Ovary (tissue), 3 donors: ENCODE data around the gene GCC2.

Source experiments
- EP300 ChIP-seq: sonication (generic); formaldehyde crosslinking; IDR thresholded peaks from one replicate; pipeline ENCODE4 v1.6.1; 2017; ENCODE audit warnings: antibody characterized with exemption
- POLR2A ChIP-seq: fragments of 450-650 bp; IDR thresholded peaks from one replicate; pipeline ENCODE4 v1.6.1; 2017; ENCODE audit warnings: antibody characterized with exemption, mild to moderate bottlenecking, moderate library complexity
- TF ChIP-seq, protein P1 (sequence below), 3 donors: fragments of 450-650 bp in 2 of 3; fragments of 200-600 bp in 1 of 3; IDR thresholded peaks; one replicate each; pipeline versions ENCODE4 v1.5.1 to v1.8.0; 2016 to 2022; ENCODE audit warnings: antibody characterized with exemption in 3 of 3, mild to moderate bottlenecking in 1 of 3
- donor health status: DM: no; HTN: no; CAD: no.

DNA sequence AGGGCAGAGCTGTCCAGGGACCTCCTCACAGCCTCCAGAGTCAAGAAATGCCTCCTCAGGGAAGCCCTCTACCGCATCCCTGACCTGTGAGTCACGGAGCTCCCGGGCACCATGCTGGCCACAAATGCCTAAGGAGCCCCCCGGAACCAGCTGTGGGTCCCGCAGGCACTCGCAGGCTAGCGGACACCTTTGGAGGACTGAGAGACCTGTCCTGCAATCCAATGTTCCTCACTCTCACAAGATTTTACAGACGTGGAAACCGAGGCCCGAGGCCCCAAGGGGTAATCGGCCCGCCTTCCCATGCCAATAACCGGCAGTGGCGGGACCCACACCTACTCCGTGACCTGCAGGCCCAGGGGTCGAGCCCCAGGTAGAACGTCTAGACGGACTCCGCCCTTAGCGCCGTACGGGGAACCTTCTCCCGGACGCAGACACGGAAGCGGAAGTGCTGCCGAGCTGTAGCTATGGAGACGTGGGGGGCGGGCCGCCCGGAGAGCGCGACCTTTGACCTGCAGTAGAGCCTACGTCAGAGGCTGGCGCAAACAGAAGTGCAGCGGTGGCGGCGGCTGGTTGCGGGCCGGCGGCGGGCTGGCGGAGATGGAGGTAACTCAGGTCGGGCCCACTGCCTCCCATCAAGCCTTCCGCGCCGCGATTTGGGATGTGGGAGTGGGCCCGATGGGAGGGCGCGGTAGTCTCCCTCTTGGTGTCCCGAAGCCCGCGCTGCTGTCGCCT is at the start of gene GCC2:
- TF ChIP-seq, protein P1, sequence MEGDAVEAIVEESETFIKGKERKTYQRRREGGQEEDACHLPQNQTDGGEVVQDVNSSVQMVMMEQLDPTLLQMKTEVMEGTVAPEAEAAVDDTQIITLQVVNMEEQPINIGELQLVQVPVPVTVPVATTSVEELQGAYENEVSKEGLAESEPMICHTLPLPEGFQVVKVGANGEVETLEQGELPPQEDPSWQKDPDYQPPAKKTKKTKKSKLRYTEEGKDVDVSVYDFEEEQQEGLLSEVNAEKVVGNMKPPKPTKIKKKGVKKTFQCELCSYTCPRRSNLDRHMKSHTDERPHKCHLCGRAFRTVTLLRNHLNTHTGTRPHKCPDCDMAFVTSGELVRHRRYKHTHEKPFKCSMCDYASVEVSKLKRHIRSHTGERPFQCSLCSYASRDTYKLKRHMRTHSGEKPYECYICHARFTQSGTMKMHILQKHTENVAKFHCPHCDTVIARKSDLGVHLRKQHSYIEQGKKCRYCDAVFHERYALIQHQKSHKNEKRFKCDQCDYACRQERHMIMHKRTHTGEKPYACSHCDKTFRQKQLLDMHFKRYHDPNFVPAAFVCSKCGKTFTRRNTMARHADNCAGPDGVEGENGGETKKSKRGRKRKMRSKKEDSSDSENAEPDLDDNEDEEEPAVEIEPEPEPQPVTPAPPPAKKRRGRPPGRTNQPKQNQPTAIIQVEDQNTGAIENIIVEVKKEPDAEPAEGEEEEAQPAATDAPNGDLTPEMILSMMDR (IDR thresholded peaks at IDR 0.05), result no peak
- TF ChIP-seq POLR2A, result peak; percentile 91
- TF ChIP-seq EP300, result peak; percentile 33
